CD4-positive, alpha-beta T cell treated with Interleukin-21 for 1 hour (primary cell): Measurements from ENCODE around the gene MORN1.
"Not testable (repeated sequence)": the region's sequence is repeated elsewhere in the genome, so short reads cannot be mapped to it uniquely, and the experiment has no call there.

Experiments
- DNase-seq: peaks from one replicate; pipeline ENCODE4 v3.0.0-alpha.2; 2020

The MORN1 gene

GRCh38 chr1:2334883-2335534, 56.3 kb downstream of the MORN1 start:
- DNase-seq, result no peak

- no peak for DNase-seq
Measured at GRCh38 chr1:2334366-2334765, 57.0 kb downstream of the MORN1 start.

- DNase-seq, result not testable (repeated sequence)
Measured at GRCh38 chr1:2331580-2331979, 59.8 kb downstream of the MORN1 start.

GRCh38 chr1:2331200-2331544, 60.2 kb downstream of the MORN1 start:
- no peak for DNase-seq

GRCh38 chr1:2330519-2331199, 60.7 kb downstream of the MORN1 start:
- no peak for DNase-seq

GRCh38 chr1:2330035-2330434, 61.3 kb downstream of the MORN1 start:
- no peak for DNase-seq

GRCh38 chr1:2328676-2329455, 62.5 kb downstream of the MORN1 start:
- DNase-seq, result no peak

GRCh38 chr1:2327841-2328240, 63.5 kb downstream of the MORN1 start:
- no peak for DNase-seq

GRCh38 chr1:2327162-2327561, 64.2 kb downstream of the MORN1 start:
- DNase-seq, result not testable (repeated sequence)

GRCh38 chr1:2326524-2326923, 64.8 kb downstream of the MORN1 start:
- no peak for DNase-seq

GRCh38 chr1:2324553-2325366, 66.6 kb downstream of the MORN1 start:
- DNase-seq, result no peak

- DNase-seq, result no peak
Measured at GRCh38 chr1:2323451-2323974, 67.8 kb downstream of the MORN1 start.

- no peak for DNase-seq
Measured at GRCh38 chr1:2322581-2323211, 68.7 kb downstream of the MORN1 start.

- DNase-seq, result no peak
Measured at GRCh38 chr1:2322065-2322571, 69.2 kb downstream of the MORN1 start.

GRCh38 chr1:2320760-2321667, 70.3 kb downstream of the MORN1 start:
- DNase-seq, result no peak

GRCh38 chr1:2320006-2320405, 71.3 kb downstream of the MORN1 start:
- DNase-seq, result no peak

GRCh38 chr1:2319291-2319690, 72.1 kb downstream of the MORN1 start:
- no peak for DNase-seq

GRCh38 chr1:2318314-2319278, 72.8 kb downstream of the MORN1 start:
- no peak for DNase-seq

- DNase-seq, result no peak
Measured at GRCh38 chr1:2317230-2318065, 73.9 kb downstream of the MORN1 start.
